Spleen (tissue), 7 donors: Measurements from ENCODE around the gene C17orf58.
"Not testable (repeated sequence)": the region's sequence is repeated elsewhere in the genome, so short reads cannot be mapped to it uniquely, and the experiment has no call there.

Source experiments
- POLR2A ChIP-seq, 3 donors: fragments of 450-650 bp; IDR thresholded peaks; one replicate each; pipeline ENCODE4 v1.5.1; 2017; ENCODE audit warnings: antibody characterized with exemption in 3 of 3, mild to moderate bottlenecking in 1 of 3
- POLR2AphosphoS5 ChIP-seq, 3 donors: sonication (generic); formaldehyde crosslinking; IDR thresholded peaks; one replicate each; pipeline ENCODE4 v1.5.1; 2017; ENCODE audit warnings: antibody characterized with exemption in 3 of 3
- TF ChIP-seq, protein P1 (sequence below), 11 experiments: fragments of 200-600 bp in 7 of 11; fragments of 450-650 bp in 4 of 11; sonication (generic) in 4 of 11; IDR thresholded peaks in 8 of 11; conservative IDR thresholded peaks in 3 of 11; 1 replicate in 7 of 11; 2 replicates in 4 of 11; pipeline versions ENCODE4 v1.4.0 to v1.8.0; 2016 to 2021; ENCODE audit warnings: antibody characterized with exemption in 11 of 11, inconsistent platforms in 4 of 11, mild to moderate bottlenecking in 1 of 11
- donor health status: DM: no; HTN: no; CAD: no; lungs with moderate emphysema.
- donor health status: DM: no; HTN: no; CAD: no.
- donor health status: DM: no; HTN: no; CAD: no.

DNA sequence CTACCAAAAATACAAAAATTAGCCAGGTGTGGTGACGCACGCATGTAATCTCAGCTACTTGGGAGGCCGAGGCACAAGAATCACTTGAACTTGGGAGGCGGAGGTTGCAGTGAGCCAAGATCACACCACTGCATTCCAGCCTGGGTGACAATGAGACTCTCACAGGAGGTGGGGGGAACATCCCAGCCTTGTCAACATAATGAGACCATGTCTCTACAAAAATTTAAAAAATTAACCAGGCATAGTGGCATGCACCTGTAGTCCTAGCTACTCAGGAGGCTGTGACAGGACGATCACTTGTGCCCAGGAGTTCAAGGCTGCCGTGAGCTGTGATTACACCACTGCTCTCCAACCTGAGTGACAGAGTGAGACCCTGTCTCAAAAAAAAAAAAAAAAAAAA, 20.0 kb downstream of the C17orf58 start:
- TF ChIP-seq POLR2A, POLR2AphosphoS5 (IDR thresholded peaks at IDR 0.05): not testable (repeated sequence)
- TF ChIP-seq, protein P1, sequence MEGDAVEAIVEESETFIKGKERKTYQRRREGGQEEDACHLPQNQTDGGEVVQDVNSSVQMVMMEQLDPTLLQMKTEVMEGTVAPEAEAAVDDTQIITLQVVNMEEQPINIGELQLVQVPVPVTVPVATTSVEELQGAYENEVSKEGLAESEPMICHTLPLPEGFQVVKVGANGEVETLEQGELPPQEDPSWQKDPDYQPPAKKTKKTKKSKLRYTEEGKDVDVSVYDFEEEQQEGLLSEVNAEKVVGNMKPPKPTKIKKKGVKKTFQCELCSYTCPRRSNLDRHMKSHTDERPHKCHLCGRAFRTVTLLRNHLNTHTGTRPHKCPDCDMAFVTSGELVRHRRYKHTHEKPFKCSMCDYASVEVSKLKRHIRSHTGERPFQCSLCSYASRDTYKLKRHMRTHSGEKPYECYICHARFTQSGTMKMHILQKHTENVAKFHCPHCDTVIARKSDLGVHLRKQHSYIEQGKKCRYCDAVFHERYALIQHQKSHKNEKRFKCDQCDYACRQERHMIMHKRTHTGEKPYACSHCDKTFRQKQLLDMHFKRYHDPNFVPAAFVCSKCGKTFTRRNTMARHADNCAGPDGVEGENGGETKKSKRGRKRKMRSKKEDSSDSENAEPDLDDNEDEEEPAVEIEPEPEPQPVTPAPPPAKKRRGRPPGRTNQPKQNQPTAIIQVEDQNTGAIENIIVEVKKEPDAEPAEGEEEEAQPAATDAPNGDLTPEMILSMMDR (IDR thresholded peaks at IDR 0.05 in 8 of 11, conservative IDR thresholded peaks at IDR 0.05 in 3 of 11): not testable (repeated sequence)
